ENCODE results near the gene ARG1. TPM values are rescaled to one million over a fixed set of nuclear protein-coding genes. Genes with fewer than 3 reads are reported as not detected.

ARG1 gene
- total and polyA plus RNA-seq, 10 of the 15 experiments (the other 5 are each of a cell fraction or from before 2014, with no cell fraction given), result 0.33 TPM; not detected in 9

DNA sequence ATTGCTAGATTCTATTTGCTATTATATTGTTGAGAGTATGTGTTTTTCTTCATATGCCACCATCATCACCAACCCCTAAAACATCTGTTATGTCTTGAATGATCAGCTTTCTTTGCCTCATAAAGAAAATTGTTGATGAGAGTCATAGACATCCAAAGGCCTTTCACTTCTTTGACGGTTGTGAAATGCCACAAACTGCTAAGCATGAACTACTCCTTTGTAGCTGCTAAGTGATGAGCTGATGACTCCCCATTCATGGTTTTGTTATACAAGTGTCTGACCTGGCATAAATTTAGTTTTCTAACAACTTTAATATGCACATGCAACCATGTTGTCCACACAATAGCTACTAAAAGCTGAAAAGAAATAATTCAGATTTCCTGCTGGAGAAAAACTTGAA, 55.7 kb downstream of the ARG1 start:
- Histone ChIP-seq H3K9ac (ENCODE audit: control insufficient read depth, insufficient read depth, low read length) (no peak overlapping the region), H3K79me2 (ENCODE audit: control insufficient read depth, insufficient read depth, low read length) (peaks cover 12% of the 10 kb centered on the region), H3K4me3 (no peak overlapping the region), H3K4me2 (ENCODE audit: control insufficient read depth, insufficient read depth) (no peak overlapping the region), H3K27me3 (replicated peaks in 1 of 2; ENCODE audit: control insufficient read depth in 2 of 2, insufficient read depth in 2 of 2, low read length in 1 of 2) (no peaks in the 10 kb centered on the region), H3K36me3 (ENCODE audit: control insufficient read depth in 2 of 2, insufficient read depth in 2 of 2, low read length in 1 of 2) (peaks cover 0 to 9% of the 10 kb centered on the region in 2 experiments; a peak in 1 of 4 replicates), H3K9me3 (replicated peaks; ENCODE audit: control insufficient read depth, insufficient read depth, low read length) (no peaks in the 10 kb centered on the region), H3K4me1 (ENCODE audit: control insufficient read depth, insufficient read depth, low read length) (no peaks in the 10 kb centered on the region), H2AFZ (ENCODE audit: control insufficient read depth, low read depth, low read length) (peak overlapping the region; percentile 81; the same call in 1 of the 2 replicates), H3K27ac (ENCODE audit: control insufficient read depth, insufficient read depth) (no peak overlapping the region), H4K20me1 (ENCODE audit: control insufficient read depth, insufficient read depth) (no peaks in the 10 kb centered on the region)
- 0% methylated on average over 1 of the region's 1 CpG for WGBS (ENCODE audit: insufficient coverage, insufficient replicate concordance, low lambda C conversion rate, missing lambda C conversion rate)
- ChIA-PET RAD21 (ENCODE audit: unreplicated experiment) (interaction anchor here (0.7 to 1.8 kb wide), 7 partner anchors 11 to 429 kb away, joined by 3 to 9 read pairs (median 4); no protein-coding TSS in a partner anchor), POLR2A (interaction anchor here (3.1 kb wide), 1 partner anchor 11 kb away, joined by 10 read pairs; no protein-coding TSS in a partner anchor), CTCF (interaction anchor here (0.7 to 3.7 kb wide), 26 partner anchors 8 to 748 kb away, joined by 3 to 26 read pairs (median 5); partner anchors contain the start of gene ENPP3), SMC1A (ENCODE audit: uncharacterized antibody, unreplicated experiment) (interaction anchor here (0.7 to 1.9 kb wide), 12 partner anchors 8 to 743 kb away, joined by 3 to 7 read pairs (median 4); partner anchors contain the start of gene ENPP3)
- DNase-seq (ENCODE audit: low read depth, low spot score), result no peak
- no TSS peak for BruUV-seq (replicated peaks)
- in situ Hi-C loops (cut with MboI) (no loop called here), intact Hi-C loops (cut with micrococcal nuclease; ENCODE audit: unreplicated experiment) (loop anchor here (1.0 to 2.0 kb wide), 2 partner anchors 110 to 429 kb away; no protein-coding TSS in a partner anchor)
- FAIRE-seq, result no peak
- no peak for ATAC-seq
- TF ChIP-seq, protein P1, sequence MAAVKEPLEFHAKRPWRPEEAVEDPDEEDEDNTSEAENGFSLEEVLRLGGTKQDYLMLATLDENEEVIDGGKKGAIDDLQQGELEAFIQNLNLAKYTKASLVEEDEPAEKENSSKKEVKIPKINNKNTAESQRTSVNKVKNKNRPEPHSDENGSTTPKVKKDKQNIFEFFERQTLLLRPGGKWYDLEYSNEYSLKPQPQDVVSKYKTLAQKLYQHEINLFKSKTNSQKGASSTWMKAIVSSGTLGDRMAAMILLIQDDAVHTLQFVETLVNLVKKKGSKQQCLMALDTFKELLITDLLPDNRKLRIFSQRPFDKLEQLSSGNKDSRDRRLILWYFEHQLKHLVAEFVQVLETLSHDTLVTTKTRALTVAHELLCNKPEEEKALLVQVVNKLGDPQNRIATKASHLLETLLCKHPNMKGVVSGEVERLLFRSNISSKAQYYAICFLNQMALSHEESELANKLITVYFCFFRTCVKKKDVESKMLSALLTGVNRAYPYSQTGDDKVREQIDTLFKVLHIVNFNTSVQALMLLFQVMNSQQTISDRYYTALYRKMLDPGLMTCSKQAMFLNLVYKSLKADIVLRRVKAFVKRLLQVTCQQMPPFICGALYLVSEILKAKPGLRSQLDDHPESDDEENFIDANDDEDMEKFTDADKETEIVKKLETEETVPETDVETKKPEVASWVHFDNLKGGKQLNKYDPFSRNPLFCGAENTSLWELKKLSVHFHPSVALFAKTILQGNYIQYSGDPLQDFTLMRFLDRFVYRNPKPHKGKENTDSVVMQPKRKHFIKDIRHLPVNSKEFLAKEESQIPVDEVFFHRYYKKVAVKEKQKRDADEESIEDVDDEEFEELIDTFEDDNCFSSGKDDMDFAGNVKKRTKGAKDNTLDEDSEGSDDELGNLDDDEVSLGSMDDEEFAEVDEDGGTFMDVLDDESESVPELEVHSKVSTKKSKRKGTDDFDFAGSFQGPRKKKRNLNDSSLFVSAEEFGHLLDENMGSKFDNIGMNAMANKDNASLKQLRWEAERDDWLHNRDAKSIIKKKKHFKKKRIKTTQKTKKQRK (IDR thresholded peaks at IDR 0.05; ENCODE audit: low read depth, low read length), result no peak
- TF ChIP-seq SIN3A (IDR thresholded peaks at IDR 0.05; ENCODE audit: low read depth, low read length) (no peak), CBX3 (IDR thresholded peaks at IDR 0.05; ENCODE audit: borderline replicate concordance, low read depth) (no peak), PAX8 (IDR thresholded peaks at IDR 0.05) (no peak), EED (IDR thresholded peaks at IDR 0.05; ENCODE audit: low read depth) (no peak), HDAC6 (IDR thresholded peaks at IDR 0.05; ENCODE audit: unreplicated experiment) (no peak), BCL3 (IDR thresholded peaks at IDR 0.05; ENCODE audit: borderline replicate concordance, insufficient read depth, low read depth, low read length, poor library complexity, severe bottlenecking) (no peak), PAX5 (IDR thresholded peaks at IDR 0.05; ENCODE audit: borderline replicate concordance, low read depth, low read length) (no peak), HCFC1 (IDR thresholded peaks at IDR 0.05; ENCODE audit: low read length) (no peak), STAT3 (IDR thresholded peaks at IDR 0.05; ENCODE audit: low read depth, low read length) (no peak), SMARCA5 (IDR thresholded peaks at IDR 0.05) (no peak), MYC (IDR thresholded peaks at IDR 0.05; ENCODE audit: insufficient read depth, insufficient read length, insufficient replicate concordance, low read length, severe bottlenecking) (no peak)
- TF ChIP-seq, protein P2, sequence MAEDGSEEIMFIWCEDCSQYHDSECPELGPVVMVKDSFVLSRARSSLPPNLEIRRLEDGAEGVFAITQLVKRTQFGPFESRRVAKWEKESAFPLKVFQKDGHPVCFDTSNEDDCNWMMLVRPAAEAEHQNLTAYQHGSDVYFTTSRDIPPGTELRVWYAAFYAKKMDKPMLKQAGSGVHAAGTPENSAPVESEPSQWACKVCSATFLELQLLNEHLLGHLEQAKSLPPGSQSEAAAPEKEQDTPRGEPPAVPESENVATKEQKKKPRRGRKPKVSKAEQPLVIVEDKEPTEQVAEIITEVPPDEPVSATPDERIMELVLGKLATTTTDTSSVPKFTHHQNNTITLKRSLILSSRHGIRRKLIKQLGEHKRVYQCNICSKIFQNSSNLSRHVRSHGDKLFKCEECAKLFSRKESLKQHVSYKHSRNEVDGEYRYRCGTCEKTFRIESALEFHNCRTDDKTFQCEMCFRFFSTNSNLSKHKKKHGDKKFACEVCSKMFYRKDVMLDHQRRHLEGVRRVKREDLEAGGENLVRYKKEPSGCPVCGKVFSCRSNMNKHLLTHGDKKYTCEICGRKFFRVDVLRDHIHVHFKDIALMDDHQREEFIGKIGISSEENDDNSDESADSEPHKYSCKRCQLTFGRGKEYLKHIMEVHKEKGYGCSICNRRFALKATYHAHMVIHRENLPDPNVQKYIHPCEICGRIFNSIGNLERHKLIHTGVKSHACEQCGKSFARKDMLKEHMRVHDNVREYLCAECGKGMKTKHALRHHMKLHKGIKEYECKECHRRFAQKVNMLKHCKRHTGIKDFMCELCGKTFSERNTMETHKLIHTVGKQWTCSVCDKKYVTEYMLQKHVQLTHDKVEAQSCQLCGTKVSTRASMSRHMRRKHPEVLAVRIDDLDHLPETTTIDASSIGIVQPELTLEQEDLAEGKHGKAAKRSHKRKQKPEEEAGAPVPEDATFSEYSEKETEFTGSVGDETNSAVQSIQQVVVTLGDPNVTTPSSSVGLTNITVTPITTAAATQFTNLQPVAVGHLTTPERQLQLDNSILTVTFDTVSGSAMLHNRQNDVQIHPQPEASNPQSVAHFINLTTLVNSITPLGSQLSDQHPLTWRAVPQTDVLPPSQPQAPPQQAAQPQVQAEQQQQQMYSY (CRISPR knock-in tag; IDR thresholded peaks at IDR 0.05), result no peak

Data from GM12878 (cell line).